Medulla oblongata (tissue), 1 donor: ENCODE measurements around the gene ANGPT4.

Experiments
- DNase-seq: peaks from one replicate; pipeline ENCODE4 v3.0.0-alpha.2; 2015; ENCODE audit errors: extremely low spot score

Gene ANGPT4

GRCh38 chr20:939606-940005 is 23.5 kb upstream of the ANGPT4 start:
- no peak for DNase-seq

GRCh38 chr20:934186-934840 is 18.2 kb upstream of the ANGPT4 start:
- no peak for DNase-seq

- no peak for DNase-seq
These were observed 16.9 kb upstream of the ANGPT4 start for GRCh38 chr20:933029-933428.

GRCh38 chr20:931401-931800 is 15.3 kb upstream of the ANGPT4 start:
- DNase-seq = no peak

GRCh38 chr20:926670-927069 is 10.5 kb upstream of the ANGPT4 start:
- DNase-seq = no peak

GRCh38 chr20:925516-925915 is 9.4 kb upstream of the ANGPT4 start:
- no peak for DNase-seq

GRCh38 chr20:924639-925038 is 8.5 kb upstream of the ANGPT4 start:
- DNase-seq = peak; percentile 14

GRCh38 chr20:922781-923180 is 6.6 kb upstream of the ANGPT4 start:
- DNase-seq = peak; percentile 13

- no peak for DNase-seq
These were observed 4.9 kb upstream of the ANGPT4 start for GRCh38 chr20:921068-921467.

GRCh38 chr20:920311-920710 is 4.2 kb upstream of the ANGPT4 start:
- no peak for DNase-seq

GRCh38 chr20:919491-919916 is 3.4 kb upstream of the ANGPT4 start:
- DNase-seq = no peak

- DNase-seq = no peak
These were observed 1.3 kb upstream of the ANGPT4 start for GRCh38 chr20:917416-917815.

- no peak for DNase-seq
These were observed 691 bp upstream of the ANGPT4 start for GRCh38 chr20:916825-917224.

- peak; percentile 33 for DNase-seq
These were observed 1.2 kb downstream of the ANGPT4 start for GRCh38 chr20:914727-915498.

GRCh38 chr20:913306-913849 is 2.8 kb downstream of the ANGPT4 start:
- no peak for DNase-seq

GRCh38 chr20:911882-912600 is 4.1 kb downstream of the ANGPT4 start:
- no peak for DNase-seq

- no peak for DNase-seq
These were observed 5.0 kb downstream of the ANGPT4 start for GRCh38 chr20:910870-911770.

- DNase-seq = no peak
These were observed 5.8 kb downstream of the ANGPT4 start for GRCh38 chr20:910132-910869.

- no peak for DNase-seq
These were observed 6.5 kb downstream of the ANGPT4 start for GRCh38 chr20:909641-910040.

- peak; percentile 17 for DNase-seq
These were observed 9.3 kb downstream of the ANGPT4 start for GRCh38 chr20:906703-907270.
